Activated CD8-positive, alpha-beta memory T cell treated with anti-CD3 and anti-CD28 coated beads, Interleukin-2, amount 10 ng/mL, durations not matched to agents 7 days and 5 days (primary cell): Measurements from ENCODE around the gene FTO. TPM values are rescaled to one million over a fixed set of nuclear protein-coding genes. Genes with fewer than 3 reads are reported as not detected.
"Not testable (repeated sequence)": the region's sequence is repeated elsewhere in the genome, so short reads cannot be mapped to it uniquely, and the experiment has no call there.

Experiments used
- ATAC-seq: fragments of 150-1000 bp; cut with Tn5 transposase; one replicate; pipeline ENCODE4 v1.10.0; 2021; ENCODE audit warnings: moderate library complexity
- CTCF ChIA-PET: fragments of 350-600 bp; sonication (Branson Sonifier 250); formaldehyde crosslinking; loops from one replicate; lab custom pipeline; 2021; ENCODE audit warnings: antibody characterized with exemption; lab: Charles Lee
- DNase-seq: peaks from one replicate; pipeline ENCODE4 v3.0.0-alpha.2; 2020
- H3K27ac Mint-ChIP-seq: one replicate; pipeline ENCODE4 v1.8.0; 2021; ENCODE audit warnings: mild to moderate bottlenecking, mixed read lengths
- H3K27me3 Mint-ChIP-seq: one replicate; pipeline ENCODE4 v1.8.0; 2021; ENCODE audit warnings: mixed read lengths
- H3K36me3 Mint-ChIP-seq: one replicate; pipeline ENCODE4 v1.8.0; 2021; ENCODE audit warnings: mild to moderate bottlenecking, mixed read lengths
- H3K4me1 Mint-ChIP-seq: one replicate; pipeline ENCODE4 v1.8.0; 2021; ENCODE audit warnings: mixed read lengths
- H3K4me3 Mint-ChIP-seq: one replicate; pipeline ENCODE4 v1.8.0; 2021; ENCODE audit warnings: mild to moderate bottlenecking, moderate library complexity, mixed read lengths
- H3K9me3 Mint-ChIP-seq: one replicate; pipeline ENCODE4 v1.8.0; 2022; ENCODE audit warnings: low read depth, mixed read lengths
- total RNA-seq, 2 experiments: library from RNA; stranded (reverse); gene quantifications; one replicate each; pipeline ENCODE4 v1.2.3, GENCODE V29; 2021

Gene FTO
- total RNA-seq, 2 experiments from 2014 or later: 47.4 to 57.7 TPM

- DNase-seq (no peak), ATAC-seq (no peak)
- H3K4me3 Mint-ChIP-seq: no peak overlapping the region
- no peaks in the 10 kb centered on the region for H3K27me3 Mint-ChIP-seq
- H3K27ac Mint-ChIP-seq: no peak overlapping the region
- H3K4me1 Mint-ChIP-seq: peaks cover 4% of the 10 kb centered on the region
- peaks cover 5% of the 10 kb centered on the region for H3K36me3 Mint-ChIP-seq
- CTCF ChIA-PET: no interaction called here
- H3K9me3 Mint-ChIP-seq: no peaks in the 10 kb centered on the region
These were observed 132.7 kb downstream of the FTO start for GRCh38 chr16:53836680-53837079.

- no peak for DNase-seq
- ATAC-seq: no peak
- peaks cover 4% of the 10 kb centered on the region for H3K4me1 Mint-ChIP-seq
- H3K27ac Mint-ChIP-seq: no peak overlapping the region
- H3K27me3 Mint-ChIP-seq: no peaks in the 10 kb centered on the region
- no peak overlapping the region for H3K4me3 Mint-ChIP-seq
- H3K9me3 Mint-ChIP-seq: no peaks in the 10 kb centered on the region
- H3K36me3 Mint-ChIP-seq: peaks cover 5% of the 10 kb centered on the region
- CTCF ChIA-PET: no interaction called here
These were observed 133.5 kb downstream of the FTO start for GRCh38 chr16:53837426-53837825.

- Mint-ChIP-seq H3K4me3 (no peak overlapping the region), H3K27ac (no peak overlapping the region), H3K4me1 (peaks cover 4% of the 10 kb centered on the region), H3K9me3 (no peaks in the 10 kb centered on the region), H3K27me3 (no peaks in the 10 kb centered on the region), H3K36me3 (peaks cover 4% of the 10 kb centered on the region)
- DNase-seq (no peak), ATAC-seq (no peak)
- CTCF ChIA-PET: no interaction called here
These were observed 135.2 kb downstream of the FTO start for GRCh38 chr16:53839150-53839549.

GRCh38 chr16:53840456-53840855, 136.5 kb downstream of the FTO start:
- H3K4me1 Mint-ChIP-seq: peaks cover 4% of the 10 kb centered on the region
- no peak overlapping the region for H3K4me3 Mint-ChIP-seq
- DNase-seq: no peak
- peaks cover 9% of the 10 kb centered on the region for H3K36me3 Mint-ChIP-seq
- CTCF ChIA-PET: no interaction called here
- no peak for ATAC-seq
- no peaks in the 10 kb centered on the region for H3K27me3 Mint-ChIP-seq
- H3K27ac Mint-ChIP-seq: no peak overlapping the region
- no peaks in the 10 kb centered on the region for H3K9me3 Mint-ChIP-seq

- H3K36me3 Mint-ChIP-seq: peaks cover 11% of the 10 kb centered on the region
- no peak overlapping the region for H3K27ac Mint-ChIP-seq
- CTCF ChIA-PET: no interaction called here
- peaks cover 2% of the 10 kb centered on the region for H3K4me1 Mint-ChIP-seq
- no peak overlapping the region for H3K4me3 Mint-ChIP-seq
- DNase-seq (no peak), ATAC-seq (no peak)
- no peaks in the 10 kb centered on the region for H3K27me3 Mint-ChIP-seq
- no peaks in the 10 kb centered on the region for H3K9me3 Mint-ChIP-seq
These were observed 137.9 kb downstream of the FTO start for GRCh38 chr16:53841884-53842283.

GRCh38 chr16:53843084-53843483, 139.1 kb downstream of the FTO start:
- no peaks in the 10 kb centered on the region for H3K9me3 Mint-ChIP-seq

GRCh38 chr16:53844804-53845203, 140.8 kb downstream of the FTO start:
- no peak overlapping the region for H3K27ac Mint-ChIP-seq

More at GRCh38 chr16:53843084-53843483, 139.1 kb downstream of the FTO start:
- H3K27me3 Mint-ChIP-seq: no peaks in the 10 kb centered on the region
- no peak overlapping the region for H3K27ac Mint-ChIP-seq
- no peak overlapping the region for H3K4me3 Mint-ChIP-seq
- no peak for ATAC-seq
- H3K4me1 Mint-ChIP-seq: no peaks in the 10 kb centered on the region
- DNase-seq: no peak
- peaks cover 8% of the 10 kb centered on the region for H3K36me3 Mint-ChIP-seq
- CTCF ChIA-PET: no interaction called here

GRCh38 chr16:53846549-53846948, 142.6 kb downstream of the FTO start:
- not testable (repeated sequence) for H3K27ac Mint-ChIP-seq, H3K27me3 Mint-ChIP-seq, H3K4me3 Mint-ChIP-seq, H3K4me1 Mint-ChIP-seq, ATAC-seq, H3K9me3 Mint-ChIP-seq, H3K36me3 Mint-ChIP-seq, DNase-seq
- CTCF ChIA-PET: interaction anchor here (0.7 to 1.2 kb wide), 2 partner anchors 11 to 488 kb away, joined by 3 read pairs; no protein-coding TSS in a partner anchor

More at GRCh38 chr16:53844804-53845203, 140.8 kb downstream of the FTO start:
- ATAC-seq (no peak), DNase-seq (no peak)
- no peaks in the 10 kb centered on the region for H3K27me3 Mint-ChIP-seq
- peaks cover 10% of the 10 kb centered on the region for H3K36me3 Mint-ChIP-seq
- H3K4me3 Mint-ChIP-seq: no peak overlapping the region
- H3K4me1 Mint-ChIP-seq: no peaks in the 10 kb centered on the region
- no peaks in the 10 kb centered on the region for H3K9me3 Mint-ChIP-seq
- CTCF ChIA-PET: no interaction called here

- CTCF ChIA-PET: interaction anchor here (1.2 kb wide), 1 partner anchor 11 kb away, joined by 3 read pairs; no protein-coding TSS in a partner anchor
These were observed 143.0 kb downstream of the FTO start for GRCh38 chr16:53846971-53847370.

GRCh38 chr16:53848277-53848942, 144.5 kb downstream of the FTO start:
- Mint-ChIP-seq H3K27me3 (no peaks in the 10 kb centered on the region), H3K4me3 (no peak overlapping the region), H3K9me3 (no peaks in the 10 kb centered on the region), H3K36me3 (peaks cover 18% of the 10 kb centered on the region), H3K27ac (no peak overlapping the region), H3K4me1 (no peaks in the 10 kb centered on the region)
- no peak for ATAC-seq
- CTCF ChIA-PET: no interaction called here
- no peak for DNase-seq

More at GRCh38 chr16:53846971-53847370, 143.0 kb downstream of the FTO start:
- DNase-seq (no peak), ATAC-seq (no peak)
- peaks cover 10% of the 10 kb centered on the region for H3K36me3 Mint-ChIP-seq
- no peak overlapping the region for H3K4me3 Mint-ChIP-seq
- H3K9me3 Mint-ChIP-seq: no peaks in the 10 kb centered on the region
- no peak overlapping the region for H3K27ac Mint-ChIP-seq
- no peaks in the 10 kb centered on the region for H3K27me3 Mint-ChIP-seq
- H3K4me1 Mint-ChIP-seq: no peaks in the 10 kb centered on the region

GRCh38 chr16:53848950-53849349, 145.0 kb downstream of the FTO start:
- no peak overlapping the region for H3K27ac Mint-ChIP-seq

GRCh38 chr16:53849585-53849984, 145.6 kb downstream of the FTO start:
- Mint-ChIP-seq H3K9me3 (peaks cover under 1% of the 10 kb centered on the region), H3K27ac (no peak overlapping the region), H3K4me3 (no peak overlapping the region), H3K4me1 (no peaks in the 10 kb centered on the region), H3K36me3 (peaks cover 24% of the 10 kb centered on the region), H3K27me3 (no peaks in the 10 kb centered on the region)
- DNase-seq: no peak
- ATAC-seq: no peak
- CTCF ChIA-PET: no interaction called here

More at GRCh38 chr16:53848950-53849349, 145.0 kb downstream of the FTO start:
- H3K9me3 Mint-ChIP-seq: no peaks in the 10 kb centered on the region
- ATAC-seq (no peak), DNase-seq (no peak)
- no peaks in the 10 kb centered on the region for H3K27me3 Mint-ChIP-seq
- CTCF ChIA-PET: no interaction called here
- H3K4me1 Mint-ChIP-seq: no peaks in the 10 kb centered on the region
- H3K36me3 Mint-ChIP-seq: peaks cover 19% of the 10 kb centered on the region
- H3K4me3 Mint-ChIP-seq: no peak overlapping the region

- Mint-ChIP-seq H3K4me3 (no peak overlapping the region), H3K27ac (no peak overlapping the region), H3K27me3 (no peaks in the 10 kb centered on the region), H3K36me3 (peaks cover 23% of the 10 kb centered on the region), H3K4me1 (no peaks in the 10 kb centered on the region), H3K9me3 (peaks cover 4% of the 10 kb centered on the region)
- no peak for ATAC-seq
- DNase-seq: no peak
- CTCF ChIA-PET: no interaction called here
These were observed 146.0 kb downstream of the FTO start for GRCh38 chr16:53849994-53850393.

GRCh38 chr16:53852678-53853077, 148.7 kb downstream of the FTO start:
- DNase-seq: no peak
- H3K9me3 Mint-ChIP-seq: peaks cover 4% of the 10 kb centered on the region
- H3K4me1 Mint-ChIP-seq: no peaks in the 10 kb centered on the region
- CTCF ChIA-PET: no interaction called here
- no peaks in the 10 kb centered on the region for H3K27me3 Mint-ChIP-seq
- no peak for ATAC-seq
- H3K27ac Mint-ChIP-seq: no peak overlapping the region
- peaks cover 21% of the 10 kb centered on the region for H3K36me3 Mint-ChIP-seq
- H3K4me3 Mint-ChIP-seq: no peak overlapping the region
